HepG2 (cell line): ENCODE data around the gene KIF17. TPM values are rescaled to one million over a fixed set of nuclear protein-coding genes. Genes with fewer than 3 reads are reported as not detected.

Experiments
- ATAC-seq: fragments of 200-7000 bp; cut with Tn5 transposase; 3 replicates; pipeline ENCODE4 v1.9.1; 2020; ENCODE audit warnings: mild to moderate bottlenecking, moderate library complexity
- BruUV-seq: library from RNA; stranded (reverse); fragments of 400-500 nt; replicated peaks from 2 replicates; lab custom pipeline; 2021; lab: Mats Ljungman, UMichigan
- CTCF ChIA-PET: fragments of 300-600 bp; formaldehyde crosslinking; extraction: SDS; loops from one replicate; lab custom pipeline; 2021; ENCODE audit warnings: low total read pairs, inconsistent platforms, low intra/inter-chr PET ratio; lab: Yijun Ruan, JAX
- POLR2A ChIA-PET: fragments of 350-600 bp; sonication (Branson Sonifier 250); formaldehyde crosslinking; loops from one replicate; lab custom pipeline; 2020; ENCODE audit warnings: antibody characterized with exemption, inconsistent platforms; lab: Yijun Ruan, JAX
- DNase-seq: peaks from one replicate; pipeline ENCODE4 v3.0.0-alpha.2; 2015; ENCODE audit warnings: low spot score
- FAIRE-seq: peaks from 3 replicates; lab custom pipeline; 2011; peaks lifted over from hg19 to GRCh38; lab: Jason Lieb, UNC
- H2AFZ ChIP-seq: one replicate; pipeline ENCODE4 v1.6.1; 2011; ENCODE audit warnings: low read length, inconsistent platforms
- H3K27ac ChIP-seq: fragments of 300-600 bp; 3 replicates; pipeline ENCODE4 v1.8.0; 2011; ENCODE audit warnings: mixed run types, mild to moderate bottlenecking, mixed read lengths, low read length, inconsistent platforms; ENCODE audit not compliant: insufficient read depth; ENCODE audit errors: extremely low read length
- H3K27me3 ChIP-seq, 2 experiments: fragments of 200-600 bp in 1 of 2; 2 replicates in 1 of 2; 3 replicates in 1 of 2; pipeline versions ENCODE4 v1.6.0 to v1.8.0; 2011; ENCODE audit warnings: low read length in 2 of 2, mild to moderate bottlenecking in 2 of 2, moderate library complexity in 2 of 2, inconsistent platforms in 1 of 2; ENCODE audit not compliant: insufficient read depth in 2 of 2, control insufficient read depth in 1 of 2
- H3K36me3 ChIP-seq, 2 experiments: fragments of 200-600 bp in 1 of 2; replicated peaks in 1 of 2; 2 replicates in 1 of 2; 3 replicates in 1 of 2; pipeline versions ENCODE4 v1.5.1 to v1.8.0; 2011; ENCODE audit warnings: low read length in 2 of 2, inconsistent platforms in 1 of 2; ENCODE audit not compliant: insufficient read depth in 2 of 2, control insufficient read depth in 1 of 2
- H3K4me1 ChIP-seq: 2 replicates; pipeline ENCODE4 v1.5.1; 2012; ENCODE audit warnings: low read length, inconsistent platforms; ENCODE audit not compliant: insufficient read depth
- H3K4me2 ChIP-seq: 2 replicates; pipeline ENCODE4 v1.6.0; 2011; ENCODE audit warnings: low read depth, low read length, inconsistent platforms
- H3K4me3 ChIP-seq, 3 experiments: fragments of 200-600 bp in 1 of 3; sonication (generic), shearing (Covaris generic) in 1 of 3; replicated peaks in 1 of 3; 2 replicates each; pipeline ENCODE4 v1.5.1; 2011 to 2016; ENCODE audit warnings: low read length in 3 of 3, inconsistent platforms in 2 of 3, low read depth in 2 of 3, mild to moderate bottlenecking in 2 of 3, control low read depth in 1 of 3, mixed read lengths in 1 of 3; ENCODE audit not compliant: insufficient read depth in 1 of 3
- H3K79me2 ChIP-seq: one replicate; pipeline ENCODE4 v1.6.1; 2011; ENCODE audit warnings: low read length, inconsistent platforms; ENCODE audit not compliant: insufficient read depth
- H3K9ac ChIP-seq: 2 replicates; pipeline ENCODE4 v1.6.0; 2011; ENCODE audit warnings: mild to moderate bottlenecking, low read depth, low read length, inconsistent platforms; ENCODE audit not compliant: insufficient read depth
- H3K9me3 ChIP-seq: 2 replicates; pipeline ENCODE4 v1.5.1; 2012; ENCODE audit warnings: mild to moderate bottlenecking, low read length
- H4K20me1 ChIP-seq: 2 replicates; pipeline ENCODE4 v1.6.0; 2011; ENCODE audit warnings: inconsistent platforms, mild to moderate bottlenecking, low read length, moderate library complexity; ENCODE audit not compliant: insufficient read depth
- CENPT ChIP-seq: sonication (generic); formaldehyde crosslinking; IDR thresholded peaks from 2 replicates; pipeline ENCODE4 v1.8.0; 2022; ENCODE audit warnings: low read depth, mild to moderate bottlenecking, moderate library complexity, missing genetic modification reagents
- NFKB2 ChIP-seq: sonication (generic); formaldehyde crosslinking; IDR thresholded peaks from 2 replicates; pipeline ENCODE4 v1.4.0; 2020; ENCODE audit warnings: missing genetic modification reagents, borderline replicate concordance
- PCBP2 ChIP-seq: fragments of 200-400 bp; formaldehyde crosslinking; optimal IDR thresholded peaks from 2 replicates; pipeline ENCODE3; 2018; ENCODE audit warnings: low read length, low read depth; ENCODE audit not compliant: poor library complexity, severe bottlenecking
- SPEN ChIP-seq: sonication (generic); formaldehyde crosslinking; IDR thresholded peaks from 2 replicates; pipeline ENCODE4 v1.5.1; 2020; ENCODE audit warnings: low read depth, mild to moderate bottlenecking, missing genetic modification reagents
- STAT5B ChIP-seq: sonication (generic); formaldehyde crosslinking; IDR thresholded peaks from 2 replicates; pipeline ENCODE4 v1.4.0; 2020; ENCODE audit warnings: missing genetic modification reagents
- ZNF44 ChIP-seq: sonication (generic); formaldehyde crosslinking; IDR thresholded peaks from 2 replicates; pipeline ENCODE4 v1.5.1; 2020; ENCODE audit warnings: mild to moderate bottlenecking, missing genetic modification reagents
- ZNF572 ChIP-seq: sonication (generic); formaldehyde crosslinking; IDR thresholded peaks from 2 replicates; pipeline ENCODE4 v1.5.1; 2020; ENCODE audit warnings: mild to moderate bottlenecking, missing genetic modification reagents
- ZNF720 ChIP-seq: sonication (generic); formaldehyde crosslinking; IDR thresholded peaks from 2 replicates; pipeline ENCODE4 v1.4.0; 2020; ENCODE audit warnings: missing genetic modification reagents
- WGBS: methylation state at CpG from one replicate; pipeline ENCODE4 v1.1.6; 2017; ENCODE audit warnings: low lambda C conversion rate; 5-methylcytosine and 5-hydroxymethylcytosine counted together
- in situ Hi-C: cut with HindIII; loops from 2 replicates; pipeline ENCODE4 v1.10.0; 2017; ENCODE audit warnings: low pct_unique_long_range_greater_than_20kb; ENCODE audit not compliant: extremely low pct_ligation_motif_present
- intact Hi-C: fragments of 100-400 bp; cut with micrococcal nuclease; formaldehyde crosslinking; loops from one replicate; pipeline ENCODE4 v1.10.0; 2022; ENCODE audit not compliant: unreplicated experiment
- polyA plus RNA-seq, 8 experiments: library from polyadenylated mRNA; depleted of rRNA in 3 of 8; stranded (reverse) in 7 of 8; unstranded in 1 of 8; fragments of >200 nt; fragmentation: Illumina TruSeq in 4 of 8; extraction: Trizol in 4 of 8; gene quantifications; 2 replicates each; pipeline versions ENCODE4 v1.2.1 to v1.2.3, GENCODE V29; 2011 to 2016; ENCODE audit warnings: low read depth in 4 of 8, missing spikeins in 1 of 8, mixed read lengths in 1 of 8; ENCODE audit not compliant: insufficient read depth in 1 of 8
- total RNA-seq, 5 experiments: library from RNA; depleted of rRNA; stranded (reverse); fragments of >200 nt; fragmentation: Illumina TruSeq; extraction: Trizol; gene quantifications; 2 replicates each; pipeline ENCODE4 v1.2.3, GENCODE V29; 2016; ENCODE audit warnings: low read depth in 1 of 5
- TF ChIP-seq, protein P1 (sequence below): sonication (generic); formaldehyde crosslinking; IDR thresholded peaks from 2 replicates; pipeline ENCODE4 v1.9.0; 2021; ENCODE audit warnings: missing genetic modification reagents, mild to moderate bottlenecking, borderline replicate concordance

KIF17 gene
- total and polyA plus RNA-seq, 2 of the 13 experiments (the other 11 are each of a cell fraction or from before 2014, with no cell fraction given): 0.24 to 0.44 TPM

DNA sequence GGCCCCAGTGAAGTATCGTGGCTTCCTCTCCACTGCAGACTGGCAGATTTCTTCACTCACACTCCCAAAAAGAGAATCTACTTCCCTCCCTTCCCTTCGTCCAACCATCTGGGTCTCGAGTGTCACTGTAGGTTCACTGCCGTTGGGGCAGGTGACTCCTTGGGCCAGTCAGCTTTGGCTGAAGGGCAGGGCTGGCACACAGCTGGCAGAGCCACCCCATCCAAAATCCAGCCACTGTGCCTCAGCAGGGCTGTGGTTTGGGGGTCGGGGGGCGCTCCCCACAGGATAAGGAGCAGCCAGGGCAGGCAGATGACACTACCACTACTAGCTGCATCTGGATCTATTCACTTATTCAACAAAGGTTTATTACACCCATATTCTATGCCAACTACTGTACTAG is 74.7 kb downstream of the KIF17 start:
- WGBS: 69% methylated on average over 5 of the region's 6 CpGs
- no TSS peak for BruUV-seq
- H3K36me3 ChIP-seq: peaks cover 1 to 12% of the 10 kb centered on the region in 2 experiments; a peak in 2 of 5 replicates
- H3K9me3 ChIP-seq: no peaks in the 10 kb centered on the region
- no peak overlapping the region for H3K9ac ChIP-seq
- no peaks in the 10 kb centered on the region for H3K79me2 ChIP-seq
- no peaks in the 10 kb centered on the region for H3K4me1 ChIP-seq
- H3K4me3 ChIP-seq: no peak overlapping the region
- CTCF ChIA-PET: no interaction called here
- intact Hi-C loops (no loop called here), in situ Hi-C loops (no loop called here)
- H3K27ac ChIP-seq: no peak overlapping the region
- FAIRE-seq (no peak), ATAC-seq (no peak), DNase-seq (no peak)
- no peaks in the 10 kb centered on the region for H3K27me3 ChIP-seq
- H4K20me1 ChIP-seq: no peaks in the 10 kb centered on the region
- POLR2A ChIA-PET: no interaction called here
- no peak overlapping the region for H3K4me2 ChIP-seq
- H2AFZ ChIP-seq: no peak overlapping the region
- TF ChIP-seq ZNF44 (CRISPR knock-in tag) (no peak), STAT5B (no peak), ZNF720 (CRISPR knock-in tag) (no peak)
- TF ChIP-seq, protein P1, sequence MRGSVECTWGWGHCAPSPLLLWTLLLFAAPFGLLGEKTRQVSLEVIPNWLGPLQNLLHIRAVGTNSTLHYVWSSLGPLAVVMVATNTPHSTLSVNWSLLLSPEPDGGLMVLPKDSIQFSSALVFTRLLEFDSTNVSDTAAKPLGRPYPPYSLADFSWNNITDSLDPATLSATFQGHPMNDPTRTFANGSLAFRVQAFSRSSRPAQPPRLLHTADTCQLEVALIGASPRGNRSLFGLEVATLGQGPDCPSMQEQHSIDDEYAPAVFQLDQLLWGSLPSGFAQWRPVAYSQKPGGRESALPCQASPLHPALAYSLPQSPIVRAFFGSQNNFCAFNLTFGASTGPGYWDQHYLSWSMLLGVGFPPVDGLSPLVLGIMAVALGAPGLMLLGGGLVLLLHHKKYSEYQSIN (CRISPR knock-in tag): no peak

- H3K9me3 ChIP-seq: no peaks in the 10 kb centered on the region
- no TSS peak for BruUV-seq
- H3K79me2 ChIP-seq: no peaks in the 10 kb centered on the region
- H2AFZ ChIP-seq: no peak overlapping the region
- H3K27ac ChIP-seq: no peak overlapping the region
- no peak for FAIRE-seq
- in situ Hi-C loops (no loop called here), intact Hi-C loops (no loop called here)
- no peaks in the 10 kb centered on the region for H4K20me1 ChIP-seq
- WGBS: 57% methylated on average over 5 of the region's 10 CpGs
- no peak overlapping the region for H3K4me3 ChIP-seq
- no peak for ATAC-seq
- POLR2A ChIA-PET: interaction anchor here (1.4 kb wide), 2 partner anchors 19 to 90 kb away, joined by 3 read pairs; partner anchors contain the start of genes DDOST and FAM43B
- CTCF ChIA-PET: interaction anchor here (2.9 kb wide), 1 partner anchor 120 kb away, joined by 33 read pairs; no protein-coding TSS in a partner anchor
- no peaks in the 10 kb centered on the region for H3K4me1 ChIP-seq
- H3K36me3 ChIP-seq: peaks cover 3 to 11% of the 10 kb centered on the region in 2 experiments; a peak in 2 of 5 replicates
- H3K27me3 ChIP-seq: no peaks in the 10 kb centered on the region
- no peak overlapping the region for H3K9ac ChIP-seq
- TF ChIP-seq ZNF572 (CRISPR knock-in tag) (no peak), NFKB2 (CRISPR knock-in tag) (no peak), PCBP2 (no peak), CENPT (no peak), SPEN (CRISPR knock-in tag) (no peak)
- no peak overlapping the region for H3K4me2 ChIP-seq
- no peak for DNase-seq
Observed at GRCh38 chr1:20641975-20642374, 75.8 kb downstream of the KIF17 start.
